ENCODE data around the gene NR1I3.

DNA sequence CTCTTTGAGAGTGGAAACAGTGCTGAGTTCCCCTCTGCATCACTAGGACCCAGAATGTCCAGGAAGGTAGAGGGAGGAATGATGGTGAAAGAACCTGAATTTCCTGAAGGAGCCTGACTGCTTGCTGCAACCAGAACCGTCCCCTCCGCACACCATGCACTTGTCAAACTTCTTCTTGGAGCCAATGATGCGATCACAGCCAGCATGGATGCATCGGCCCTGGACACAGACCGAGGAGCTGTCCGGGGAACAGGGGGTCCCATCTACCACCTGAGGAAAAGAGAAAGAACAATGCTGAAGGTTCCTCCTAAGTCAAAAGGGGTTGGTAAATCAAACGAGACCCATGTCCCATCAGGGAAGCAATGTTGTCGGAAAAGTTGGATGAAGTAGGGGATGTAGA lies 46.0 kb downstream of the NR1I3 start:
- TF ChIP-seq, protein P1, sequence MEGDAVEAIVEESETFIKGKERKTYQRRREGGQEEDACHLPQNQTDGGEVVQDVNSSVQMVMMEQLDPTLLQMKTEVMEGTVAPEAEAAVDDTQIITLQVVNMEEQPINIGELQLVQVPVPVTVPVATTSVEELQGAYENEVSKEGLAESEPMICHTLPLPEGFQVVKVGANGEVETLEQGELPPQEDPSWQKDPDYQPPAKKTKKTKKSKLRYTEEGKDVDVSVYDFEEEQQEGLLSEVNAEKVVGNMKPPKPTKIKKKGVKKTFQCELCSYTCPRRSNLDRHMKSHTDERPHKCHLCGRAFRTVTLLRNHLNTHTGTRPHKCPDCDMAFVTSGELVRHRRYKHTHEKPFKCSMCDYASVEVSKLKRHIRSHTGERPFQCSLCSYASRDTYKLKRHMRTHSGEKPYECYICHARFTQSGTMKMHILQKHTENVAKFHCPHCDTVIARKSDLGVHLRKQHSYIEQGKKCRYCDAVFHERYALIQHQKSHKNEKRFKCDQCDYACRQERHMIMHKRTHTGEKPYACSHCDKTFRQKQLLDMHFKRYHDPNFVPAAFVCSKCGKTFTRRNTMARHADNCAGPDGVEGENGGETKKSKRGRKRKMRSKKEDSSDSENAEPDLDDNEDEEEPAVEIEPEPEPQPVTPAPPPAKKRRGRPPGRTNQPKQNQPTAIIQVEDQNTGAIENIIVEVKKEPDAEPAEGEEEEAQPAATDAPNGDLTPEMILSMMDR (IDR thresholded peaks at IDR 0.05; ENCODE audit: low read depth, low read length) = no peak
- no peak for TF ChIP-seq EZH2phosphoT487 (IDR thresholded peaks at IDR 0.05; ENCODE audit: low read depth)

Data from OCI-LY3 (cell line).